Urinary bladder (tissue), 4 donors: ENCODE results near the gene IL10RA. TPM values are rescaled to one million over a fixed set of nuclear protein-coding genes. Genes with fewer than 3 reads are reported as not detected.

Experiments used
- DNase-seq: peaks from one replicate; pipeline ENCODE4 v3.0.0-alpha.2; 2015; ENCODE audit errors: extremely low spot score
- H3K27ac ChIP-seq: one replicate; pipeline ENCODE4 v1.5.1; 2013; ENCODE audit warnings: low read depth, mild to moderate bottlenecking, moderate library complexity
- H3K36me3 ChIP-seq: one replicate; pipeline ENCODE4 v1.6.1; 2013; ENCODE audit warnings: mild to moderate bottlenecking, moderate library complexity; ENCODE audit not compliant: insufficient read depth
- H3K4me1 ChIP-seq: one replicate; pipeline ENCODE4 v1.6.1; 2013; ENCODE audit warnings: mild to moderate bottlenecking, moderate library complexity; ENCODE audit not compliant: insufficient read depth
- H3K4me3 ChIP-seq: one replicate; pipeline ENCODE4 v1.5.1; 2013; ENCODE audit warnings: low read depth, low read length
- WGBS: extraction: QIAGEN DNeasy Blood & Tissue Kit; methylation state at CpG from one replicate; pipeline ENCODE4 v1.1.7; 2013; 5-methylcytosine and 5-hydroxymethylcytosine counted together
- polyA plus RNA-seq: library from polyadenylated mRNA; stranded (reverse); fragments of 200-250 nt; gene quantifications from one replicate; pipeline ENCODE4 v1.2.3, GENCODE V29; 2013
- total RNA-seq: library from RNA; depleted of rRNA; stranded (reverse); fragments of >200 nt; gene quantifications from one replicate; pipeline ENCODE4 v1.2.3, GENCODE V29; 2014
- donor health status: healthy with polysubstance abuse.
- donor health status: healthy.

Gene IL10RA
- total and polyA plus RNA-seq, 2 donors = 8.7 to 10.8 TPM

DNA sequence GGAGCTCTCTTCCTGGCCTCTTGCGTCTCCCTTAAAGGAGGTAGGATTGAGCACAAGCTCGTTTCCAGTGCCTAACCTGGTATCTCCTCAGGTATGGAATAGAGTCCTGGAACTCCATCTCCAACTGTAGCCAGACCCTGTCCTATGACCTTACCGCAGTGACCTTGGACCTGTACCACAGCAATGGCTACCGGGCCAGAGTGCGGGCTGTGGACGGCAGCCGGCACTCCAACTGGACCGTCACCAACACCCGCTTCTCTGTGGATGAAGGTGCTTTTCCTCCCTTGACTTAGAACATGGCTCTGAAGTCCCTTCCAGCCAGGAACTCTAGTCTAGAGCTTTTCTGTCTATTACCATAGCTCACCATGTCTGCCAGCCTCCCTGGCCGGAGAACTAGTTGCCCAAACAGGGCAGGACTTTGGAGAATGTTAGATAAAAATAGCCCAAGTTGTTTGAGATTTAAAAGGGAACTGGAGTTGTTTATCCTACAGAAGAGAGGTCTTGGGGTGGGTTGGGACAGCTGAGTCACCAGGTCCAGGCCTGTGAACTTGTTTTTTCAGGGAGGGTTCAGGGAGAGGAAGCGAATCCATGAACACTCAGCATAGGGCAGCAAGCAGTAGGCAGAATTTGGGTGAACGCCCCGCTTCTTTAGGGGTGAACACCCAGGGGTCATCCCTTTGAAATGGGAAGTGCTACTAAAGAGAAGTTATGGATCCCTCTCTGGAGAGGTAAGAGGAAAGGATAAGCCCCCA, 3.3 kb downstream of the IL10RA start:
- Histone ChIP-seq H3K36me3 (no peaks in the 10 kb centered on the region), H3K4me1 (no peaks in the 10 kb centered on the region), H3K4me3 (peak overlapping the region; percentile 2), H3K27ac (no peak overlapping the region)
- no peak for DNase-seq
- 90% methylated on average over 13 of the region's 13 CpGs for WGBS

DNA sequence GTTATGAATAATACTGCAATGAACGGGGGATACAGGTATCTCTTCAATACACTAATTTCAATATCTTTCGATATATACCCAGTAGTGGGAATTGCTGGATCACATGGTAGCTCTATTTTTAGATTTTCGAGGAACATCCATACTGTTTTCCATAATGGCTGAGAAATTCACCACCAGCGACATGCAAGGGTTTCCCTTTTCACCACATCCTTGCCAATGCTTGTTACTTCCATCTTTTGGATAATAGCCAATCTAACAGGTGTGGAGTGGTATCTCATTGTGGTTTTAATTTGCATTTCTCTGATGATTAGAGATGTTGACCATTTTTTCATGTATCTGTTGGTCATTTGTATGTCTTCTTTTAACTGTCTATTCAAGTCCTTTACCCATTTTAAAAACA, 5.9 kb downstream of the IL10RA start:
- Histone ChIP-seq H3K27ac (no peak overlapping the region), H3K4me1 (no peaks in the 10 kb centered on the region), H3K36me3 (no peaks in the 10 kb centered on the region), H3K4me3 (no peak overlapping the region)
- WGBS = 94% methylated on average over 4 of the region's 4 CpGs
- no peak for DNase-seq

DNA sequence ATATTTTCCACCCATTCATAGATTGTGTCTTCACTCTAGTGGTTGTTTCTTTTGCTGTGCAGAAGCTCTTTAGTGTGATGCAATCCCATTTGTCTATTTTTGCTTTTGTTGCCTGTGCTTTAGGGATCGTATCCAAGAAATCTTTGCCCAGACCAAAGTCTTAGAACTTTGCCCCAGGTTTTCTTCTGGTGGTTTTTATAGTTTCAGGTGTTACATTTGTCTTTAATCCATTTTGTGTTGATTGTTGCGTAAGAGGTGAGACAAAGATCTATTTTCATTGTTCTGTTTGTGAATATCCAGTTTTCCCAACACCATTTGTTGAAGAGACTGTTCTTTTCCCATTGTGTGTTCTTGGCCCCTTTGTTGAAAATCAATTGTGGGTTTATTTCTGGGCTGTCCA, 6.4 kb downstream of the IL10RA start:
- Histone ChIP-seq H3K27ac (no peak overlapping the region), H3K4me1 (no peaks in the 10 kb centered on the region), H3K36me3 (no peaks in the 10 kb centered on the region), H3K4me3 (no peak overlapping the region)
- WGBS = 91% methylated on average over 2 of the region's 2 CpGs
- DNase-seq = no peak

DNA sequence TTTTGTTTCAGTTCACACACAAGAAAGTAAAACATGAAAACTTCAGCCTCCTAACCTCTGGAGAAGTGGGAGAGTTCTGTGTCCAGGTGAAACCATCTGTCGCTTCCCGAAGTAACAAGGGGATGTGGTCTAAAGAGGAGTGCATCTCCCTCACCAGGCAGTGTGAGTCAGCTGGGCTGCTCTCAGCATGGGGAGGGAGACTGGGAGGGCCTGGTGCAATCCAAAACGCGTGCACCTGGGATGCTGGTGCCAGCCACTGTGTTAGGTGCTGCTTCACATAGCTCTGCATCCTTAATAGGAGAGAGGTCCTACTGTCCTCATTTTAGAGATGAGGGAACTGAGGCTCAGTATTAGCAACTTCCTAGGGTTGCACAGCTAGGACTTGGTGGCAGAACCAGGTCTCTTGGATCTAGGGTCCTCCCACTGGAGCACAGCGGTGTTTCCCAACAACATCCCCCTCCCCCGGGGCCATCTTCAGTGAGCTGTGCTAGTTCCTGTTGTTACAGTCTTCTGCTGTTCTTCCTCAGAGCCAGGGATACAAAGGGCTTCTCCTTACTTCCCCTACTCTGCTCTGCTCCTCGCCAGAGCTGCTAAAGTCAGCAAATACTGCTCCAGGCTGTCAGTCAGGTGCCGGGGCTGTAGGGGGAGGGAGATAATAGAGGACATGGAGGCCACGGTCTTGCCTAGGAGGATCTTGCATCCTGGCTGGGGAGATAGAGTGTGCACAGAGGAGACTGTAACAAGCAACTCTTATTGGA, 8.0 kb downstream of the IL10RA start:
- Histone ChIP-seq H3K36me3 (no peaks in the 10 kb centered on the region), H3K4me1 (no peaks in the 10 kb centered on the region), H3K27ac (no peak overlapping the region), H3K4me3 (no peak overlapping the region)
- no peak for DNase-seq
- WGBS = 67% methylated on average over 9 of the region's 9 CpGs

DNA sequence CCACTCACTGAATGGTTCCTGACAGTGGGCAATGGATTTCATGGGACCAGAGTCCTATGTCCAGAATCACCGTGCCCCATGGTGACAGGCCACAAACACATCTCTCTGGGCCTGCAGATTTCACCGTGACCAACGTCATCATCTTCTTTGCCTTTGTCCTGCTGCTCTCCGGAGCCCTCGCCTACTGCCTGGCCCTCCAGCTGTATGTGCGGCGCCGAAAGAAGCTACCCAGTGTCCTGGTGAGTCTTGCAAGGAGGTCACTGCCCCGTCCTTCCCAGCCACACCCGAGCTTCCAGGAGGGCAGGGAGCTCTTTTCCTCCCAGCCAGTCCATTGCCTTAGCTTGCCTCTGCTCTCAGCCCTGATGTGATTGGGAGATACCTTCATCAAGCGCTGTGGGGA, 9.3 kb downstream of the IL10RA start:
- DNase-seq = no peak
- no peak overlapping the region for H3K4me3 ChIP-seq
- WGBS = 93% methylated on average over 11 of the region's 11 CpGs
- no peak overlapping the region for H3K27ac ChIP-seq
- no peaks in the 10 kb centered on the region for H3K36me3 ChIP-seq
- H3K4me1 ChIP-seq = no peaks in the 10 kb centered on the region

DNA sequence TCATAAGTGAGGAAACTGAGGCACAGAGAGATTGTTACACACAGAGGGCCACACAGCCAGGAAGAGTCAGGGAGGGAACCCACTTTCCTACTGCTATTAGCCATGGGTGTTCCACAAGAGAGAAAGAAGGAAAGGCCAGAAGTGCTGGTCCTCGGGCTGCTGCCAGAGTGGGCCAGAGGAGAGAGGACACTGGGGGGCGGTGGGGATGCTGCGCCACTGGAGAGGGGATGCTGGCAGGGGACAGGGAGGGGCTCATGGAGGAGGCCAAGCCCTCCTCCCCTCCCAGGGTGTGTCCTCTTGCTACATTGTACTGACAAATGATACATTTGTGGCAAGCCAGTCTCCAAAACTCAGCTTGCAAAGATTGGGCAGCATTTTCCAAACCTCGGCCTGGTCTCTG, 9.9 kb downstream of the IL10RA start:
- no peak overlapping the region for H3K4me3 ChIP-seq
- no peak overlapping the region for H3K27ac ChIP-seq
- H3K4me1 ChIP-seq = no peaks in the 10 kb centered on the region
- DNase-seq = no peak
- WGBS = 88% methylated on average over 4 of the region's 4 CpGs
- no peaks in the 10 kb centered on the region for H3K36me3 ChIP-seq

DNA sequence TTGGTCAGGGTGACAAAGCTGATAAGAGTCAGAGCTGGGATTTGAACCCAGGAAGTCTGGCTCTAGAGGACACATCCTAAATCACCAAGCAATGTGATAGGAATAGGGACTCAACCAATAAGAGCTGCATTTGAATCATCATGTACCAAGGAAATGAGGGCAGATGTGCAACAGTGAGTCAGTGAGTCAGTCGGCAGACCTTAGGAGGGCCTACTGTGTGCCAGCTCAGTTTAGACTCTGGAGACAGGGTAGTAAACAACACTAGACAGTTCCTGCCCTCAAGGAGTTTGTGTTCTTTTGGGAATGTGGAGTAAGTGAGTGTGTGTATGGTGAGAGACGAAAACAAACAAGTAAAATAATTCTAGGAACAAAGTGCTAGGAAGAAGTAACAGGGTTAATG, 11.2 kb downstream of the IL10RA start:
- no peak overlapping the region for H3K27ac ChIP-seq
- H3K36me3 ChIP-seq = no peaks in the 10 kb centered on the region
- DNase-seq = no peak
- H3K4me3 ChIP-seq = no peak overlapping the region
- H3K4me1 ChIP-seq = no peaks in the 10 kb centered on the region
- 93% methylated on average over 2 of the region's 2 CpGs for WGBS

DNA sequence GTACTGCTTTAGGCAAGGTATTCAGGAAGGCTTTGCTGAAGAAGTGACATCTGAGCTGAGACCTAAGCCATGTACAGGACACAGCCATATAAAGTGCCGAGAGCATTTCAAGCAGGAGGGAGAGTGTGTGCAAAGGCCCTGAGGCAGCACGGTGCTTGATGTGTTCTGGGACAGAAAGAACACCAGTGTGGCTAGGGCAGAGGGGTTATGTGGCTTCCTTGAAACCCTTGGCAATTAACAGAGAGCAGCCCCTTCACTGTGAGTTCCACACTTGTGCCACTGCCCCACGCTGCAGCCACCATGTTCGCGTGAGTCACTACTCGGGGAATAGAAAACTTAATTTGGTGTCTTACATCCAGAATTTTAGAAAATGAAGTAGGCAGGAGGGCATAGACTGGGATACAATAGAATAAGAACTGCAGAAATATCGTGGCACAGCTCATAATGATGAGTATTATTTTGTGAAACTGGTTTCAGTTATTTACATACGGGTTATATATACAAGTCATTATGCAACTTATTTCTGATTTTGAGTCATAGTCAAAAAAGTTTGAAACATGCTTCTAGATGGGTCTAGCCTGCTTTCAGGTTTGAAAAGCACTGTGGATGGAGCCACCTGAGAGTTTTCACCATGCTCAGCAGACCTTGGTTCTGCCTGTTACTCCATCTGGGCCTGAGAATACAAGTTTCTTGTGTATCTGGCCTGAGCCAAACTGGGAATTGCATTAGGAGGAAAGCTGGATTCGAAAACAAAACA, 11.8 kb downstream of the IL10RA start:
- WGBS = 94% methylated on average over 9 of the region's 9 CpGs
- Histone ChIP-seq H3K4me3 (no peak overlapping the region), H3K27ac (no peak overlapping the region), H3K4me1 (no peaks in the 10 kb centered on the region), H3K36me3 (no peaks in the 10 kb centered on the region)
- no peak for DNase-seq

DNA sequence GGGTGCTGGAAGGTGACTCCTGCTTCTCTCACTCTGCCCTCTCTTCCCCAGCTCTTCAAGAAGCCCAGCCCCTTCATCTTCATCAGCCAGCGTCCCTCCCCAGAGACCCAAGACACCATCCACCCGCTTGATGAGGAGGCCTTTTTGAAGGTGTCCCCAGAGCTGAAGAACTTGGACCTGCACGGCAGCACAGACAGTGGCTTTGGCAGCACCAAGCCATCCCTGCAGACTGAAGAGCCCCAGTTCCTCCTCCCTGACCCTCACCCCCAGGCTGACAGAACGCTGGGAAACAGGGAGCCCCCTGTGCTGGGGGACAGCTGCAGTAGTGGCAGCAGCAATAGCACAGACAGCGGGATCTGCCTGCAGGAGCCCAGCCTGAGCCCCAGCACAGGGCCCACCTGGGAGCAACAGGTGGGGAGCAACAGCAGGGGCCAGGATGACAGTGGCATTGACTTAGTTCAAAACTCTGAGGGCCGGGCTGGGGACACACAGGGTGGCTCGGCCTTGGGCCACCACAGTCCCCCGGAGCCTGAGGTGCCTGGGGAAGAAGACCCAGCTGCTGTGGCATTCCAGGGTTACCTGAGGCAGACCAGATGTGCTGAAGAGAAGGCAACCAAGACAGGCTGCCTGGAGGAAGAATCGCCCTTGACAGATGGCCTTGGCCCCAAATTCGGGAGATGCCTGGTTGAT, 12.6 kb downstream of the IL10RA start:
- 90% methylated on average over 10 of the region's 10 CpGs for WGBS
- H3K4me3 ChIP-seq = no peak overlapping the region
- no peaks in the 10 kb centered on the region for H3K36me3 ChIP-seq
- H3K27ac ChIP-seq = no peak overlapping the region
- DNase-seq = no peak
- H3K4me1 ChIP-seq = no peaks in the 10 kb centered on the region

DNA sequence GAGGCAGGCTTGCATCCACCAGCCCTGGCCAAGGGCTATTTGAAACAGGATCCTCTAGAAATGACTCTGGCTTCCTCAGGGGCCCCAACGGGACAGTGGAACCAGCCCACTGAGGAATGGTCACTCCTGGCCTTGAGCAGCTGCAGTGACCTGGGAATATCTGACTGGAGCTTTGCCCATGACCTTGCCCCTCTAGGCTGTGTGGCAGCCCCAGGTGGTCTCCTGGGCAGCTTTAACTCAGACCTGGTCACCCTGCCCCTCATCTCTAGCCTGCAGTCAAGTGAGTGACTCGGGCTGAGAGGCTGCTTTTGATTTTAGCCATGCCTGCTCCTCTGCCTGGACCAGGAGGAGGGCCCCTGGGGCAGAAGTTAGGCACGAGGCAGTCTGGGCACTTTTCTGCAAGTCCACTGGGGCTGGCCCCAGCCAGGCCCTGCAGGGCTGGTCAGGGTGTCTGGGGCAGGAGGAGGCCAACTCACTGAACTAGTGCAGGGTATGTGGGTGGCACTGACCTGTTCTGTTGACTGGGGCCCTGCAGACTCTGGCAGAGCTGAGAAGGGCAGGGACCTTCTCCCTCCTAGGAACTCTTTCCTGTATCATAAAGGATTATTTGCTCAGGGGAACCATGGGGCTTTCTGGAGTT, 13.3 kb downstream of the IL10RA start:
- no peaks in the 10 kb centered on the region for H3K4me1 ChIP-seq
- no peak overlapping the region for H3K4me3 ChIP-seq
- no peak overlapping the region for H3K27ac ChIP-seq
- 78% methylated on average over 3 of the region's 3 CpGs for WGBS
- no peak for DNase-seq
- H3K36me3 ChIP-seq = no peaks in the 10 kb centered on the region

DNA sequence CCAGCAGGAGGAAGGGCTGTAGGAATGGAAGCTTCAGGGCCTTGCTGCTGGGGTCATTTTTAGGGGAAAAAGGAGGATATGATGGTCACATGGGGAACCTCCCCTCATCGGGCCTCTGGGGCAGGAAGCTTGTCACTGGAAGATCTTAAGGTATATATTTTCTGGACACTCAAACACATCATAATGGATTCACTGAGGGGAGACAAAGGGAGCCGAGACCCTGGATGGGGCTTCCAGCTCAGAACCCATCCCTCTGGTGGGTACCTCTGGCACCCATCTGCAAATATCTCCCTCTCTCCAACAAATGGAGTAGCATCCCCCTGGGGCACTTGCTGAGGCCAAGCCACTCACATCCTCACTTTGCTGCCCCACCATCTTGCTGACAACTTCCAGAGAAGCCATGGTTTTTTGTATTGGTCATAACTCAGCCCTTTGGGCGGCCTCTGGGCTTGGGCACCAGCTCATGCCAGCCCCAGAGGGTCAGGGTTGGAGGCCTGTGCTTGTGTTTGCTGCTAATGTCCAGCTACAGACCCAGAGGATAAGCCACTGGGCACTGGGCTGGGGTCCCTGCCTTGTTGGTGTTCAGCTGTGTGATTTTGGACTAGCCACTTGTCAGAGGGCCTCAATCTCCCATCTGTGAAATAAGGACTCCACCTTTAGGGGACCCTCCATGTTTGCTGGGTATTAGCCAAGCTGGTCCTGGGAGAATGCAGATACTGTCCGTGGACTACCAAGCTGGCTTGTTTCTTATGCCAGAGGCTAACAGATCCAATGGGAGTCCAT, 14.1 kb downstream of the IL10RA start:
- DNase-seq = no peak
- H3K4me1 ChIP-seq = no peaks in the 10 kb centered on the region
- H3K36me3 ChIP-seq = no peaks in the 10 kb centered on the region
- H3K4me3 ChIP-seq = no peak overlapping the region
- 92% methylated on average over 4 of the region's 4 CpGs for WGBS
- H3K27ac ChIP-seq = no peak overlapping the region

DNA sequence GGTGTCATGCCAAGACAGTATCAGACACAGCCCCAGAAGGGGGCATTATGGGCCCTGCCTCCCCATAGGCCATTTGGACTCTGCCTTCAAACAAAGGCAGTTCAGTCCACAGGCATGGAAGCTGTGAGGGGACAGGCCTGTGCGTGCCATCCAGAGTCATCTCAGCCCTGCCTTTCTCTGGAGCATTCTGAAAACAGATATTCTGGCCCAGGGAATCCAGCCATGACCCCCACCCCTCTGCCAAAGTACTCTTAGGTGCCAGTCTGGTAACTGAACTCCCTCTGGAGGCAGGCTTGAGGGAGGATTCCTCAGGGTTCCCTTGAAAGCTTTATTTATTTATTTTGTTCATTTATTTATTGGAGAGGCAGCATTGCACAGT, 14.6 kb downstream of the IL10RA start:
- 94% methylated on average over 1 of the region's 1 CpG for WGBS
- no peak for DNase-seq
- Histone ChIP-seq H3K36me3 (no peaks in the 10 kb centered on the region), H3K4me3 (no peak overlapping the region), H3K27ac (no peak overlapping the region), H3K4me1 (no peaks in the 10 kb centered on the region)
